OCI-LY3 (cell line): ENCODE data around the gene PTPRJ.
"Not testable (repeated sequence)": the region's sequence is repeated elsewhere in the genome, so short reads cannot be mapped to it uniquely, and the experiment has no call there.

Experiments
- H2AFZ ChIP-seq: fragments of 200-600, 300-600 bp; shearing (Covaris generic); 2 replicates; pipeline ENCODE4 v1.6.0; 2014; ENCODE audit warnings: antibody characterized with exemption, low read depth, low read length
- H3K27ac ChIP-seq: fragments of 200-600, 300-600 bp; sonication (generic); 2 replicates; pipeline ENCODE4 v1.5.1; 2014; ENCODE audit warnings: mild to moderate bottlenecking, low read length, moderate library complexity, mixed read lengths
- H3K27me3 ChIP-seq: fragments of 200-600, 300-600 bp; sonication (generic); 2 replicates; pipeline ENCODE4 v1.6.1; 2014; ENCODE audit warnings: low read depth, low read length, mixed read lengths
- H3K36me3 ChIP-seq: fragments of 200-600, 300-600 bp; sonication (generic); replicated peaks from 2 replicates; pipeline ENCODE3; 2014; ENCODE audit warnings: low read depth, low read length, mixed read lengths
- H3K4me1 ChIP-seq: fragments of 300-600, 200-600 bp; sonication (generic); 2 replicates; pipeline ENCODE4 v1.6.1; 2014; ENCODE audit warnings: low read length, mixed read lengths
- H3K4me2 ChIP-seq: fragments of 200-600, 300-600 bp; sonication (generic); 2 replicates; pipeline ENCODE4 v1.6.1; 2014; ENCODE audit warnings: low read length, mixed read lengths
- H3K4me3 ChIP-seq: fragments of 300-600, 200-600 bp; sonication (generic); 2 replicates; pipeline ENCODE4 v1.5.1; 2014; ENCODE audit warnings: antibody characterized with exemption, mild to moderate bottlenecking, low read length, moderate library complexity
- H3K79me2 ChIP-seq: fragments of 300-600, 200-600 bp; shearing (Covaris generic); 2 replicates; pipeline ENCODE4 v1.6.1; 2014; ENCODE audit warnings: mild to moderate bottlenecking, low read length, mixed read lengths
- H3K9ac ChIP-seq: fragments of 300-600, 200-600 bp; shearing (Covaris generic); 2 replicates; pipeline ENCODE4 v1.6.0; 2014; ENCODE audit warnings: mild to moderate bottlenecking, low read length, moderate library complexity
- H3K9me3 ChIP-seq: fragments of 200-600, 300-600 bp; shearing (Covaris generic); 2 replicates; pipeline ENCODE4 v1.6.1; 2014; ENCODE audit warnings: low read length, mixed read lengths; ENCODE audit not compliant: insufficient read depth
- H4K20me1 ChIP-seq: fragments of 200-600, 300-600 bp; sonication (generic); 2 replicates; pipeline ENCODE4 v1.6.1; 2016; ENCODE audit warnings: low read length, mixed read lengths; ENCODE audit not compliant: insufficient read depth
- EZH2phosphoT487 ChIP-seq: fragments of 200-600 bp; shearing (Covaris generic); IDR thresholded peaks from 2 replicates; pipeline ENCODE4 v1.6.1; 2018; ENCODE audit warnings: antibody characterized with exemption, mixed run types, low read depth
- TF ChIP-seq, protein P1 (sequence below): fragments of 200-600, 300-600 bp; sonication (generic); IDR thresholded peaks from 2 replicates; pipeline ENCODE4 v1.5.1; 2014; ENCODE audit warnings: antibody characterized with exemption, low read length, low read depth

The PTPRJ gene

DNA sequence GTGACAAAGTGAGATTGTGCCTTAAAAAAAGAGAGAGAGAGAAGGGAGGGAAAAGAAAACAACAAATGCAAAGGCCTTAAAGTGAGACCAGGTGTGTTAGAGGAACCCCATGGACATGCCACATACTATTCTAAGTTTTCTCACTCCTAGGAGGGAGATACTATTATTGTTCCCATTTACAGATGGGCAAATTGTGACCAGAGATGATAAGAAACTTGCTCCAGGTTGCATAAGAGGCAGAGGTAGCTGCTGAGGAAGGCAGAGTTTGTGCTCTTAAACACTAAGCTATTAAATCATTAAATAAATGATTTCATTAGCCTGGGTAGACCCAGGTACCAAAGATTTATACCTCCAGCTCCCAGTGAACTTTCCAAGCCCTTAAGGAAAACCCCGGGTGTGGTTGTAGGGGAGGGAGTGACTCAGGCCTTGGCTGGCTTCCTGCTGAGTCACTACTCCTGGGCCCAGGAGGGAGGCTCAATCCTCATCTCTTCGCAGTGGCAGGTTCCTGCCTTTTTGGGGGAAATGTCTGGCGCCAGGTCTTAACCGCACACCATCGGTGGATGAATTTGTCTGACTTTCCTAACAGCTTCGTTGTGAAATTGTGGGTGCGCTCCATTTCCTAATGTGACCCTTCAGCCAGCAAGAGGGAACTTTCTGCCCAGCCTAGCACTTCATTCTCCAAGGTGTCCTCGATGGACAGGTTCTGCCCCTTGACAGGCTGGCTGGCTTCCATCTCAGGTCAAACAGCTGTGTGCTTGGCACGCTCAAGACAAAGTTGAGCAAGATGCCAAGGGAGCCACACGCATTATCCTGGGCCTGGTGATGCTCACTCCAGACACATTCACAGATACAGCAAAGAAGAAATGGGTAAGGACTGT, 33.4 kb upstream of the PTPRJ start:
- no peak for TF ChIP-seq EZH2phosphoT487
- TF ChIP-seq, protein P1, sequence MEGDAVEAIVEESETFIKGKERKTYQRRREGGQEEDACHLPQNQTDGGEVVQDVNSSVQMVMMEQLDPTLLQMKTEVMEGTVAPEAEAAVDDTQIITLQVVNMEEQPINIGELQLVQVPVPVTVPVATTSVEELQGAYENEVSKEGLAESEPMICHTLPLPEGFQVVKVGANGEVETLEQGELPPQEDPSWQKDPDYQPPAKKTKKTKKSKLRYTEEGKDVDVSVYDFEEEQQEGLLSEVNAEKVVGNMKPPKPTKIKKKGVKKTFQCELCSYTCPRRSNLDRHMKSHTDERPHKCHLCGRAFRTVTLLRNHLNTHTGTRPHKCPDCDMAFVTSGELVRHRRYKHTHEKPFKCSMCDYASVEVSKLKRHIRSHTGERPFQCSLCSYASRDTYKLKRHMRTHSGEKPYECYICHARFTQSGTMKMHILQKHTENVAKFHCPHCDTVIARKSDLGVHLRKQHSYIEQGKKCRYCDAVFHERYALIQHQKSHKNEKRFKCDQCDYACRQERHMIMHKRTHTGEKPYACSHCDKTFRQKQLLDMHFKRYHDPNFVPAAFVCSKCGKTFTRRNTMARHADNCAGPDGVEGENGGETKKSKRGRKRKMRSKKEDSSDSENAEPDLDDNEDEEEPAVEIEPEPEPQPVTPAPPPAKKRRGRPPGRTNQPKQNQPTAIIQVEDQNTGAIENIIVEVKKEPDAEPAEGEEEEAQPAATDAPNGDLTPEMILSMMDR: no peak

DNA sequence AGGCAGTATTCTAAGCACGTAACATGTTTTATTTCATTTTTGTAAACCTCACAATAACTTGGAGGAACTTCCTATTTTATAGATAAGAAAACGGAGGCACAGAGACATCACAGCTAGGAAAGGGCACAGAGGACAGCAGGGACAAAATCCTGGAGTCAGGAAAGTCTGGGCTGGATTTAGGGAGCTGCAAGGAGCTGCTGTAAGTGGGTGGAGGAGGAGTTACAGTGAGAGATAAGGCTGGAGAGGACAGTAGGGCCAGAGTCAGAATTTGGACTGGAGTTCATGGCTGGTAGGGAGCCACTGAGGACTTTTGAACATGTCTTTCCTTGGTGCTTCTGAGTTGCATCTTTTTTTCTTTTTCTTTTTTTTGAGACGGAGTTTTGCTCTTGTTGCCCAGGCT, 32.2 kb upstream of the PTPRJ start:
- no peaks in the 10 kb centered on the region for H3K27me3 ChIP-seq
- no peak overlapping the region for H3K4me2 ChIP-seq
- H3K79me2 ChIP-seq: no peaks in the 10 kb centered on the region
- no peak overlapping the region for H3K4me3 ChIP-seq
- no peaks in the 10 kb centered on the region for H3K36me3 ChIP-seq
- H2AFZ ChIP-seq: no peak overlapping the region
- H3K9me3 ChIP-seq: no peaks in the 10 kb centered on the region
- no peak overlapping the region for H3K9ac ChIP-seq
- TF ChIP-seq, protein P1: no peak
- no peak for TF ChIP-seq EZH2phosphoT487
- no peaks in the 10 kb centered on the region for H4K20me1 ChIP-seq
- H3K27ac ChIP-seq: no peak overlapping the region
- peaks cover 24% of the 10 kb centered on the region for H3K4me1 ChIP-seq

More for the DNA sequence above, 33.4 kb upstream of the PTPRJ start:
- Histone ChIP-seq H3K9ac (no peak overlapping the region), H3K4me3 (no peak overlapping the region), H2AFZ (no peak overlapping the region), H3K9me3 (no peaks in the 10 kb centered on the region), H3K27me3 (no peaks in the 10 kb centered on the region), H4K20me1 (no peaks in the 10 kb centered on the region), H3K4me1 (peaks cover 30% of the 10 kb centered on the region), H3K36me3 (no peaks in the 10 kb centered on the region), H3K79me2 (no peaks in the 10 kb centered on the region), H3K27ac (no peak overlapping the region), H3K4me2 (no peak overlapping the region)

DNA sequence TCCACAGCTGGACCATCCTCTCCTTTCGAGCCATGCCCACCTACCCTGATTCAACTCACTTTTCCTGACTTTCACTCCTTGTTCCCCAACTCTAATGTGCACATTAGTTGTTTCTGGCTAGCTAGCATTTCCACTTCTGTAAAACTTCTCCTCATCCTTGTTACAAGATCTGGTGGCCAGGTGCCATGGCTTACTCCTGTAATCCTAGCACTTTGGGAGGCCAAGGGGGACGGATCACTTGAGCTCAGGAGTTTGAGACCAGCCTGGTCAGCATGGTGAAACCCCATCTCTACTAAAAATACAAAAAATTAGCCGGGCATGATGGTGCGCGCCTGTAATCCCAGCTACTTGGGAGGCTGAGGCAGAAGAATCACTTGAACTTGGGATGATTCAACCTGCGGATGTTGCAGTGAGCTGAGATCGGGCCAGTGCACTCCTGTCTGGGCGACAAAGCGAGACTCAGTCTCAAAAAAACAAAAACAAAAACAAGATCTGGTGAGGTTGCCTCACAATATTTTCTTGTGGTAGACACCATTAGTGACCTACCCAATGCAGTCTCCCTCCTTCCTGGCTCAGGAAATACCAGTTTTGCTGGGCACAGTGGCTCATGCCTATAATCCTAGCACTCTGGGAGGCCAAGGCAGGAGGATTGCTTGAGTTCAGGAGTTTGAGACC, 31.2 kb upstream of the PTPRJ start:
- H3K4me1 ChIP-seq: peaks cover 24% of the 10 kb centered on the region
- not testable (repeated sequence) for H3K4me2 ChIP-seq, H3K79me2 ChIP-seq, H3K9me3 ChIP-seq, H3K36me3 ChIP-seq, H3K27ac ChIP-seq, H3K4me3 ChIP-seq, H3K9ac ChIP-seq, H3K27me3 ChIP-seq, H4K20me1 ChIP-seq, H2AFZ ChIP-seq

DNA sequence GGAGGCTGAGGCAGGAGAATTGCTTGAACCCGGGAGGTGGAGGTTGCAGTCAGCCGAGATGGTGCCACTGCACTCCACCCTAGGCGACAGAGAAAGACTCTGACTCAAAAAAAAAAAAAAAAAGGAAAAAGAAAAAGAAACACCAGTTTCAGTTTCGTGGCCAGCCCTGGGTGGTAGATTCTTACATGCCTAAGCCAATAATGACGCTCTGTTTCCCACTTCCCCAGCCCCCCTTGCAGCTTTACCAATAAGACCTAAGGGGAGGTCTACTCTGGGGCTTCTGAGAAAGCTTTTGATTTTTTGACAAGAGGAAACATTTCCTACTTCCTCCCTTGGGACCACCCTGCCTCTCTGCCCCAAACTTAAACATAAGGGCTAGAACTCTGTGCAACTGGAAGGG, 30.0 kb upstream of the PTPRJ start:
- no peak overlapping the region for H3K4me3 ChIP-seq
- H3K4me1 ChIP-seq: peaks cover 28% of the 10 kb centered on the region
- no peak for TF ChIP-seq EZH2phosphoT487
- TF ChIP-seq, protein P1: no peak
- H2AFZ ChIP-seq: no peak overlapping the region; the same call in 1 of the 2 replicates
- no peaks in the 10 kb centered on the region for H3K9me3 ChIP-seq
- no peaks in the 10 kb centered on the region for H3K27me3 ChIP-seq
- H3K9ac ChIP-seq: no peak overlapping the region
- H3K4me2 ChIP-seq: peak overlapping the region; percentile 51
- no peaks in the 10 kb centered on the region for H3K36me3 ChIP-seq
- no peaks in the 10 kb centered on the region for H4K20me1 ChIP-seq
- H3K27ac ChIP-seq: peak overlapping the region; percentile 56
- no peaks in the 10 kb centered on the region for H3K79me2 ChIP-seq

DNA sequence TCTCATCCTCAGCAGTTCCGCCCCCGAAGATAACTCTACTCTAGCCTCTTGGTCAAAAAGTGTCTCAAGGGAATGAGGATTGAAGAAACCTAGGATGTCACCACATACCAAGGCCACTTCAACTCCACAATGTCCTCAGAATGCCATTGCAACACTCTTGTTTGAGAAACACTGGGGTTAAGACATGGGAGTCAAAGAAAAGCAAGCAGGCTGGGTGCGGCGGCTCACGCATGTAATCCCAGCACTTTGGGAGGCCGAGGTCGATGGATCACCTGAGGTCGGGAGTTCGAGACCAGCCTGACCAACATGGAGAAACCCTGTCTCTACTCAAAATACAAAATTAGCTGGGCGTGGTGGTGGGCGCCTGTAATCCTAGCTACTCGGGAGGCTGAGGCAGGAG, 28.9 kb upstream of the PTPRJ start:
- peaks cover 32% of the 10 kb centered on the region for H3K4me1 ChIP-seq
- not testable (repeated sequence) for H3K4me2 ChIP-seq, H3K9me3 ChIP-seq, H3K36me3 ChIP-seq, H4K20me1 ChIP-seq, H3K27me3 ChIP-seq, H3K4me3 ChIP-seq, H3K79me2 ChIP-seq, H3K9ac ChIP-seq, H3K27ac ChIP-seq, H2AFZ ChIP-seq
